Stimulated activated CD8-positive, alpha-beta memory T cell treated with anti-CD3 and anti-CD28 coated beads, Interleukin-15, amount 100 ng/mL, for 48 hours (primary cell): Measurements from ENCODE around the gene BSPRY.

Source experiments
- DNase-seq, 2 donors: peaks; one replicate each; pipeline ENCODE4 v3.0.0-alpha.2; 2020; ENCODE audit warnings: low read depth in 2 of 2

The BSPRY gene

GRCh38 chr9:113349445-113350094, at the start of gene BSPRY:
Gene BSPRY, plus strand, starts transcription at chr9:113349541. Its CDS starts 39 bp downstream, at chr9:113349580.
- DNase-seq = no peak

GRCh38 chr9:113299800-113300292, 49.5 kb upstream of the BSPRY start:
- DNase-seq = no peak

- DNase-seq = no peak
Measured at GRCh38 chr9:113301548-113301947, 47.8 kb upstream of the BSPRY start.

- DNase-seq = no peak
Measured at GRCh38 chr9:113302792-113303418, 46.4 kb upstream of the BSPRY start, which contains the start of gene RNF183. Gene RNF183, minus strand, starts transcription at chr9:113303376. Its CDS starts 5,192 bp downstream, at chr9:113298184.

GRCh38 chr9:113306566-113306965, 42.8 kb upstream of the BSPRY start:
- no peak for DNase-seq

- DNase-seq = no peak
Measured at GRCh38 chr9:113307396-113307975, 41.9 kb upstream of the BSPRY start.

- DNase-seq = peak in 1 of 2 donors; percentile 1
Measured at GRCh38 chr9:113309204-113309813, 40.0 kb upstream of the BSPRY start.

- DNase-seq = no peak
Measured at GRCh38 chr9:113310538-113310937, 38.8 kb upstream of the BSPRY start.

GRCh38 chr9:113311961-113312360, 37.4 kb upstream of the BSPRY start:
- DNase-seq = no peak

GRCh38 chr9:113313261-113313660, 36.1 kb upstream of the BSPRY start:
- no peak for DNase-seq

- no peak for DNase-seq
Measured at GRCh38 chr9:113315231-113315630, 34.1 kb upstream of the BSPRY start.

- DNase-seq = no peak
Measured at GRCh38 chr9:113316030-113316429, 33.3 kb upstream of the BSPRY start.

GRCh38 chr9:113317777-113318176, 31.6 kb upstream of the BSPRY start:
- DNase-seq = no peak

GRCh38 chr9:113319054-113319453, 30.3 kb upstream of the BSPRY start:
- no peak for DNase-seq

- DNase-seq = no peak
Measured at GRCh38 chr9:113320051-113320450, 29.3 kb upstream of the BSPRY start.

- DNase-seq = no peak
Measured at GRCh38 chr9:113322671-113323070, 26.7 kb upstream of the BSPRY start.

- DNase-seq = no peak
Measured at GRCh38 chr9:113326230-113326629, 23.1 kb upstream of the BSPRY start.

GRCh38 chr9:113328045-113328782, 21.1 kb upstream of the BSPRY start:
- DNase-seq = no peak

- DNase-seq = no peak
Measured at GRCh38 chr9:113331780-113332179, 17.6 kb upstream of the BSPRY start.

- DNase-seq = no peak
Measured at GRCh38 chr9:113337714-113338113, 11.6 kb upstream of the BSPRY start.

GRCh38 chr9:113340011-113340699, 9.2 kb upstream of the BSPRY start, which contains the start of gene WDR31:
Gene WDR31, minus strand, starts transcription at chr9:113340275. Its CDS starts 8,253 bp downstream, at chr9:113332022.
- DNase-seq = peak; percentile 74 to 78
